MM.1S (cell line): ENCODE measurements around the gene POLD1.

Source experiments
- CTCF ChIP-seq: fragments of 300-600 bp; sonication (generic); IDR thresholded peaks from 2 replicates; pipeline ENCODE4 v1.5.1; 2016; ENCODE audit warnings: antibody characterized with exemption, low read length, mixed read lengths
- EZH2 ChIP-seq: fragments of 300-600 bp; sonication (generic); optimal IDR thresholded peaks from 2 replicates; pipeline ENCODE3; 2017; ENCODE audit warnings: low read depth, mild to moderate bottlenecking, antibody characterized with exemption, low read length, mixed read lengths
- EZH2phosphoT487 ChIP-seq: fragments of 300-600 bp; sonication (generic); IDR thresholded peaks from 2 replicates; pipeline ENCODE4 v1.6.1; 2018; ENCODE audit warnings: antibody characterized with exemption, low read length

- TF ChIP-seq CTCF (no peak), EZH2 (no peak), EZH2phosphoT487 (no peak)
These were observed 51.5 kb downstream of the POLD1 start for GRCh38 chr19:50435627-50436026.
